K562 (cell line): ENCODE data around the gene CCNY. TPM values are rescaled to one million over a fixed set of nuclear protein-coding genes. Genes with fewer than 3 reads are reported as not detected.
A peak's percentile ranks its signal among the peaks of the same experiment; 100 is the strongest.

Experiments
- AFF1 ChIP-seq, 2 experiments: fragments of 450-650 bp; IDR thresholded peaks; 2 replicates each; pipeline ENCODE4 v1.6.1; 2018; ENCODE audit warnings: mild to moderate bottlenecking in 2 of 2, low read depth in 1 of 2; ENCODE audit not compliant: partially characterized antibody in 2 of 2
- E2F4 ChIP-seq: sonication (generic); formaldehyde crosslinking; IDR thresholded peaks from 2 replicates; pipeline ENCODE4 v1.8.0; 2022; ENCODE audit warnings: mild to moderate bottlenecking, low read depth, missing genetic modification reagents
- EHMT2 ChIP-seq: fragments of 450-650 bp; IDR thresholded peaks from 2 replicates; pipeline ENCODE4 v1.6.1; 2018; ENCODE audit warnings: antibody characterized with exemption
- FOXK2 ChIP-seq, 2 experiments: fragments of 450-650 bp; IDR thresholded peaks in 1 of 2; conservative IDR thresholded peaks in 1 of 2; 2 replicates each; pipeline ENCODE4 v1.6.1; 2016; ENCODE audit warnings: low read depth in 2 of 2, mild to moderate bottlenecking in 1 of 2
- HDAC8 ChIP-seq: fragments of 450-650 bp; IDR thresholded peaks from 2 replicates; pipeline ENCODE4 v1.6.1; 2016; ENCODE audit warnings: mild to moderate bottlenecking, missing genetic modification characterization, moderate library complexity, missing compliant biosample characterization
- HNRNPLL ChIP-seq: fragments of 200-400 bp; formaldehyde crosslinking; IDR thresholded peaks from 2 replicates; pipeline ENCODE4 v1.6.1; 2017; ENCODE audit warnings: low read length, low read depth, mild to moderate bottlenecking; ENCODE audit not compliant: poor library complexity, severe bottlenecking
- MCM2 ChIP-seq: fragments of 450-650 bp; IDR thresholded peaks from 2 replicates; pipeline ENCODE4 v1.6.1; 2017; ENCODE audit warnings: low read depth, mild to moderate bottlenecking
- MITF ChIP-seq: IDR thresholded peaks from 2 replicates; pipeline ENCODE4 v1.6.1; 2014; ENCODE audit warnings: antibody characterized with exemption
- NCOA4 ChIP-seq: fragments of 450-650 bp; IDR thresholded peaks from 2 replicates; pipeline ENCODE4 v1.6.1; 2018; ENCODE audit warnings: mild to moderate bottlenecking; ENCODE audit not compliant: partially characterized antibody
- PML ChIP-seq: IDR thresholded peaks from 2 replicates; pipeline ENCODE4 v1.6.1; 2012; ENCODE audit warnings: low read length, inconsistent platforms
- SAP30 ChIP-seq: fragments of 200-600 bp; sonication (generic); IDR thresholded peaks from 2 replicates; pipeline ENCODE4 v1.6.1; 2012; ENCODE audit warnings: borderline replicate concordance, low read depth, mild to moderate bottlenecking, moderate library complexity, low read length, control low read depth, inconsistent platforms; ENCODE audit not compliant: insufficient read depth, poor library complexity, severe bottlenecking
- TSC22D4 ChIP-seq: fragments of 450-650 bp; IDR thresholded peaks from 2 replicates; pipeline ENCODE4 v1.6.1; 2016; ENCODE audit warnings: missing genetic modification characterization, missing biosample characterization, control low read depth
- XRCC5 ChIP-seq: fragments of 200-400 bp; formaldehyde crosslinking; IDR thresholded peaks from 2 replicates; pipeline ENCODE4 v1.6.1; 2017; ENCODE audit warnings: low read depth, mild to moderate bottlenecking, low read length
- ZNF280A ChIP-seq: fragments of 450-650 bp; IDR thresholded peaks from 2 replicates; pipeline ENCODE4 v1.6.1; 2018; ENCODE audit warnings: mild to moderate bottlenecking, low read depth; ENCODE audit not compliant: partially characterized antibody
- ZNF655 ChIP-seq: fragments of 250-450 bp; sonication (Bioruptor Pico); IDR thresholded peaks from 2 replicates; pipeline ENCODE4 v1.5.0; 2021
- polyA plus RNA-seq, 8 experiments: library from polyadenylated mRNA; depleted of rRNA in 4 of 8; stranded (reverse) in 5 of 8; unstranded in 3 of 8; fragments of >200 nt; fragmentation: Nextera tagmentation in 2 of 8; fragmentation: Illumina TruSeq in 1 of 8; extraction: Ambion mirVana in 2 of 8; extraction: Trizol in 1 of 8; gene quantifications; 2 replicates each; pipeline versions ENCODE4 v1.2.1 to v1.2.3, GENCODE V29; 2011 to 2014; ENCODE audit warnings: inconsistent platforms in 1 of 8, missing spikeins in 1 of 8
- total RNA-seq, 7 experiments: library from RNA; depleted of rRNA in 6 of 7; stranded (reverse); fragments of >200 nt in 6 of 7; fragmentation: Illumina TruSeq in 2 of 7; extraction: Trizol in 2 of 7; gene quantifications; 2 replicates each; pipeline versions ENCODE4 v1.2.1 to v1.2.3, GENCODE V29; 2011 to 2021; ENCODE audit warnings: low replicate concordance in 1 of 7

CCNY gene
- total and polyA plus RNA-seq, 9 of the 15 experiments (the other 6 are each of a cell fraction or from before 2014, with no cell fraction given): 8.4 to 109 (median 38.6) TPM

- TF ChIP-seq MITF: peak; percentile 98
- no peak for TF ChIP-seq ZNF280A
- TF ChIP-seq AFF1 (IDR thresholded peaks at IDR 0.05; ENCODE audit: low read depth in 1 of 2, partially characterized antibody in 2 of 2): peak; percentile 58 to 96
- TF ChIP-seq PML: peak; percentile 56; the same call in 1 of the 2 replicates
- TF ChIP-seq XRCC5: no peak
- TF ChIP-seq EHMT2: peak; percentile 61; the same call in 1 of the 2 replicates
- no peak for TF ChIP-seq TSC22D4 (tag)
- TF ChIP-seq HDAC8 (tag): peak; percentile 74
- no peak for TF ChIP-seq NCOA4
- TF ChIP-seq SAP30: no peak
- TF ChIP-seq FOXK2 (conservative IDR thresholded peaks at IDR 0.05 in 1 of 2, IDR thresholded peaks at IDR 0.05 in 1 of 2; ENCODE audit: low read depth in 2 of 2): peak; percentile 93 to 96
- TF ChIP-seq ZNF655 (CRISPR knock-in tag): no peak
- no peak for TF ChIP-seq MCM2
- TF ChIP-seq E2F4 (CRISPR knock-in tag): no peak
- no peak for TF ChIP-seq HNRNPLL
These were observed 55.0 kb downstream of the CCNY start (continued) for GRCh38 chr10:35391153-35391953.
